Right lobe of liver (tissue), 6 donors: Measurements from ENCODE around the gene ARHGAP23. TPM values are rescaled to one million over a fixed set of nuclear protein-coding genes. Genes with fewer than 3 reads are reported as not detected.

Experiments
- ATAC-seq, 4 donors: fragments of 200-7000 bp; cut with Tn5 transposase; one replicate each; pipeline ENCODE4 v1.9.1; 2020; ENCODE audit warnings: mild to moderate bottlenecking in 4 of 4, moderate library complexity in 4 of 4
- DNase-seq, 3 donors: peaks; one replicate each; pipeline ENCODE4 v3.0.0-alpha.2; 2020
- H3K27ac ChIP-seq, 3 donors: fragments of 200-600 bp; one replicate each; pipeline ENCODE4 v1.8.0; 2022
- H3K27me3 ChIP-seq, 2 donors: fragments of 200-600 bp; one replicate each; pipeline ENCODE4 v1.8.0; 2022
- H3K36me3 ChIP-seq, 4 donors: fragments of 200-600 bp; sonication (generic) in 1 of 4; one replicate each; pipeline versions ENCODE4 v1.5.1 to v1.8.0; 2017 to 2022; ENCODE audit warnings: control low read depth in 1 of 4
- H3K4me1 ChIP-seq, 4 donors: fragments of 200-600 bp; sonication (generic) in 1 of 4; one replicate each; pipeline versions ENCODE4 v1.5.1 to v1.8.0; 2017 to 2022; ENCODE audit warnings: control low read depth in 1 of 4
- H3K4me3 ChIP-seq, 3 donors: fragments of 200-600 bp; one replicate each; pipeline ENCODE4 v1.8.0; 2022
- H3K9me3 ChIP-seq, 4 donors: fragments of 200-600 bp; sonication (generic) in 1 of 4; one replicate each; pipeline versions ENCODE4 v1.5.1 to v1.8.0; 2017 to 2022; ENCODE audit warnings: control low read depth in 1 of 4
- CTCF ChIP-seq, 4 donors: fragments of 200-600 bp in 3 of 4; fragments of 450-650 bp in 1 of 4; IDR thresholded peaks; one replicate each; pipeline versions ENCODE4 v1.5.1 to v1.8.0; 2016 to 2022; ENCODE audit warnings: antibody characterized with exemption in 4 of 4, mild to moderate bottlenecking in 2 of 4
- POLR2A ChIP-seq: fragments of 450-650 bp; IDR thresholded peaks from one replicate; pipeline ENCODE4 v1.6.1; 2017; ENCODE audit warnings: antibody characterized with exemption, mild to moderate bottlenecking
- WGBS: methylation state at CpG from one replicate; pipeline ENCODE4 v1.1.6; 2018; ENCODE audit warnings: low coverage, low lambda C conversion rate; ENCODE audit not compliant: insufficient coverage; ENCODE audit errors: missing lambda C conversion rate; 5-methylcytosine and 5-hydroxymethylcytosine counted together
- intact Hi-C, 2 donors: fragments of 100-400 bp; cut with DNase I; formaldehyde crosslinking; loops; one replicate each; pipeline versions ENCODE4 v1.11.2 to v1.14.1; 2022
- total RNA-seq, 6 experiments: library from RNA; depleted of rRNA in 2 of 6; stranded (reverse); fragments of >200 nt in 2 of 6; fragmentation: NEBNext Ultra II Directional in 3 of 6; extraction: Animal tissue kit (Norgen Biotek cat#: 25700) in 3 of 6; gene quantifications; one replicate each; pipeline versions ENCODE4 v1.1.0 to v1.2.4, GENCODE V29; 2016 to 2023
- donor health status: DM: no; HTN: yes; CAD: no.
- donor health status: DM: no; HTN: no; CAD: no.
- donor health status: DM: no; HTN: no; CAD: no.
- donor health status: DM: no; HTN: yes; CAD: no.
- donor health status: DM: no; HTN: yes; CAD: no.

The ARHGAP23 gene
- total RNA-seq, 6 experiments from 2014 or later: 1.4 to 9.5 (median 3.8) TPM

- no peaks in the 10 kb centered on the region for H3K4me1 ChIP-seq
- no peaks in the 10 kb centered on the region for H3K9me3 ChIP-seq
- no peak for ATAC-seq
- H3K27ac ChIP-seq: no peak overlapping the region
- H3K36me3 ChIP-seq: no peaks in the 10 kb centered on the region
- 90% methylated on average over 2 of the region's 11 CpGs for WGBS
- intact Hi-C loops: no loop called here
- DNase-seq: peak in 1 of 3 donors; percentile 26
- H3K4me3 ChIP-seq: no peak overlapping the region
- no peaks in the 10 kb centered on the region for H3K27me3 ChIP-seq
- no peak for TF ChIP-seq POLR2A
- no peak for TF ChIP-seq CTCF (IDR thresholded peaks at IDR 0.05)
These were observed 113.0 kb downstream of the ARHGAP23 start for GRCh38 chr17:38541281-38541680.

GRCh38 chr17:38542286-38542685 lies 114.0 kb downstream of the ARHGAP23 start:
- H3K27me3 ChIP-seq: no peaks in the 10 kb centered on the region
- H3K9me3 ChIP-seq: no peaks in the 10 kb centered on the region
- H3K36me3 ChIP-seq: no peaks in the 10 kb centered on the region
- H3K4me1 ChIP-seq: no peaks in the 10 kb centered on the region
- DNase-seq: peak in 1 of 3 donors; percentile 34
- no peak for ATAC-seq
- no peak overlapping the region for H3K4me3 ChIP-seq
- intact Hi-C loops: no loop called here
- H3K27ac ChIP-seq: no peak overlapping the region
- 50% methylated on average over 1 of the region's 8 CpGs for WGBS
- no peak for TF ChIP-seq CTCF (IDR thresholded peaks at IDR 0.05)
- no peak for TF ChIP-seq POLR2A

GRCh38 chr17:38543403-38544174 lies 115.3 kb downstream of the ARHGAP23 start:
- DNase-seq (peak in 1 of 3 donors; percentile 12), ATAC-seq (no peak)
- H3K4me1 ChIP-seq: no peaks in the 10 kb centered on the region
- no peak for TF ChIP-seq CTCF (IDR thresholded peaks at IDR 0.05)
- no peak for TF ChIP-seq POLR2A
- H3K36me3 ChIP-seq: no peaks in the 10 kb centered on the region
- H3K27ac ChIP-seq: no peak overlapping the region
- no peaks in the 10 kb centered on the region for H3K27me3 ChIP-seq
- 86% methylated on average over 5 of the region's 20 CpGs for WGBS
- no peaks in the 10 kb centered on the region for H3K9me3 ChIP-seq
- intact Hi-C loops: no loop called here
- H3K4me3 ChIP-seq: no peak overlapping the region

- Histone ChIP-seq H3K27me3 (no peaks in the 10 kb centered on the region), H3K4me1 (no peaks in the 10 kb centered on the region), H3K4me3 (no peak overlapping the region), H3K9me3 (no peaks in the 10 kb centered on the region), H3K27ac (no peak overlapping the region), H3K36me3 (no peaks in the 10 kb centered on the region)
- 81% methylated on average over 5 of the region's 10 CpGs for WGBS
- ATAC-seq: no peak
- intact Hi-C loops: no loop called here
- TF ChIP-seq POLR2A: no peak
- no peak for DNase-seq
These were observed 116.0 kb downstream of the ARHGAP23 start for GRCh38 chr17:38544175-38544838.

- TF ChIP-seq POLR2A (no peak), CTCF (IDR thresholded peaks at IDR 0.05) (no peak)
- intact Hi-C loops: no loop called here
- DNase-seq: no peak
- no CpG with 5 or more reads among the region's 7 CpGs for WGBS
- Histone ChIP-seq H3K36me3 (no peaks in the 10 kb centered on the region), H3K27me3 (no peaks in the 10 kb centered on the region), H3K9me3 (no peaks in the 10 kb centered on the region), H3K4me1 (no peaks in the 10 kb centered on the region), H3K27ac (no peak overlapping the region), H3K4me3 (no peak overlapping the region)
- ATAC-seq: no peak
These were observed 116.6 kb downstream of the ARHGAP23 start for GRCh38 chr17:38544839-38545209.
